ENCODE measurements around the gene ST8SIA2. TPM values are rescaled to one million over a fixed set of nuclear protein-coding genes. Genes with fewer than 3 reads are reported as not detected.

ST8SIA2 gene
- polyA plus RNA-seq, 1 of the 3 experiments (the other 2 are of a cell fraction) = 0.05 TPM

GRCh38 chr15:92438471-92438870, 44.8 kb downstream of the ST8SIA2 start:
- 41% methylated on average over 10 of the region's 12 CpGs for WGBS (ENCODE audit: low lambda C conversion rate)
- H3K27me3 ChIP-seq (ENCODE audit: insufficient read depth) = no peaks in the 10 kb centered on the region
- H3K9me3 ChIP-seq = no peaks in the 10 kb centered on the region
- TF ChIP-seq MXI1 (IDR thresholded peaks at IDR 0.05; ENCODE audit: low read depth, low read length) (no peak), RAD21 (IDR thresholded peaks at IDR 0.05; ENCODE audit: low read length) (no peak), ELF1 (IDR thresholded peaks at IDR 0.05) (no peak), TEAD4 (IDR thresholded peaks at IDR 0.05; ENCODE audit: borderline replicate concordance, insufficient read depth) (no peak), USF2 (IDR thresholded peaks at IDR 0.05; ENCODE audit: borderline replicate concordance, low read depth, low read length) (no peak), SMC3 (IDR thresholded peaks at IDR 0.05; ENCODE audit: low read depth, low read length) (no peak), MAX (IDR thresholded peaks at IDR 0.05; ENCODE audit: low read depth) (no peak), MEF2A (IDR thresholded peaks at IDR 0.05; ENCODE audit: borderline replicate concordance, low read depth) (no peak), GABPA (IDR thresholded peaks at IDR 0.05; ENCODE audit: low read depth) (no peak), POLR2AphosphoS5 (IDR thresholded peaks at IDR 0.05; ENCODE audit: low read depth, low read length) (no peak), EP300 (IDR thresholded peaks at IDR 0.05; ENCODE audit: borderline replicate concordance in 1 of 2, low read depth in 1 of 2, low read length in 1 of 2) (no peak), IRF3 (IDR thresholded peaks at IDR 0.05; ENCODE audit: low read depth, low read length) (no peak), CHD2 (IDR thresholded peaks at IDR 0.05; ENCODE audit: low read length, partially characterized antibody) (no peak), TCF12 (IDR thresholded peaks at IDR 0.05) (no peak)
- H3K79me2 ChIP-seq (ENCODE audit: insufficient read depth) = no peaks in the 10 kb centered on the region
- DNase-seq = no peak
- H3K4me3 ChIP-seq (ENCODE audit: low read depth in 2 of 2, low read length in 1 of 2) = no peak overlapping the region
- no peak overlapping the region for H3K27ac ChIP-seq (ENCODE audit: low read depth in 2 of 2, low read length in 1 of 2)
- H4K20me1 ChIP-seq (ENCODE audit: insufficient read depth) = no peaks in the 10 kb centered on the region
- H3K4me2 ChIP-seq = no peak overlapping the region
- no peak overlapping the region for H2AFZ ChIP-seq (ENCODE audit: low read depth)
- no peaks in the 10 kb centered on the region for H3K9me2 ChIP-seq
- ChIA-PET CTCF (interaction anchor here (0.9 to 1.3 kb wide), 3 partner anchors 17 to 276 kb away, joined by 3 to 6 read pairs (median 3); no protein-coding TSS in a partner anchor), POLR2A (no interaction called here)
- H3K36me3 ChIP-seq (replicated peaks in 1 of 2; ENCODE audit: control insufficient read depth in 1 of 2, insufficient read depth in 2 of 2, low read length in 1 of 2) = no peaks in the 10 kb centered on the region
- no peaks in the 10 kb centered on the region for H3F3A ChIP-seq (replicated peaks; ENCODE audit: insufficient read depth)
- no peak overlapping the region for H3K9ac ChIP-seq
- H3K4me1 ChIP-seq (ENCODE audit: control insufficient read depth in 1 of 2, insufficient read depth in 2 of 2, low read depth in 1 of 2, low read length in 1 of 2) = peaks cover 0 to 6% of the 10 kb centered on the region in 2 experiments; a peak in 1 of 4 replicates

- no peak overlapping the region for H3K9ac ChIP-seq
- no peaks in the 10 kb centered on the region for H4K20me1 ChIP-seq (ENCODE audit: insufficient read depth)
- no peaks in the 10 kb centered on the region for H3F3A ChIP-seq (replicated peaks; ENCODE audit: insufficient read depth)
- no peak for DNase-seq
- no peaks in the 10 kb centered on the region for H3K27me3 ChIP-seq (ENCODE audit: insufficient read depth)
- H3K4me2 ChIP-seq = no peak overlapping the region
- no peaks in the 10 kb centered on the region for H3K36me3 ChIP-seq (replicated peaks in 1 of 2; ENCODE audit: control insufficient read depth in 1 of 2, insufficient read depth in 2 of 2, low read length in 1 of 2)
- 37% methylated on average over 3 of the region's 3 CpGs for WGBS (ENCODE audit: low lambda C conversion rate)
- TF ChIP-seq TAF1 (IDR thresholded peaks at IDR 0.05; ENCODE audit: borderline replicate concordance, low read depth, low read length) (no peak), MXI1 (IDR thresholded peaks at IDR 0.05; ENCODE audit: low read depth, low read length) (no peak), USF2 (IDR thresholded peaks at IDR 0.05; ENCODE audit: borderline replicate concordance, low read depth, low read length) (no peak), NRF1 (IDR thresholded peaks at IDR 0.05; ENCODE audit: low read depth, low read length) (no peak), YY1 (IDR thresholded peaks at IDR 0.05; ENCODE audit: low read depth) (no peak), REST (IDR thresholded peaks at IDR 0.05; ENCODE audit: low read depth, low read length) (no peak), RCOR1 (IDR thresholded peaks at IDR 0.05; ENCODE audit: low read length) (no peak), TCF12 (IDR thresholded peaks at IDR 0.05) (no peak), JUND (IDR thresholded peaks at IDR 0.05) (no peak), IRF3 (IDR thresholded peaks at IDR 0.05; ENCODE audit: low read depth, low read length) (no peak), SIN3A (IDR thresholded peaks at IDR 0.05; ENCODE audit: borderline replicate concordance, low read depth, low read length) (no peak)
- H3K9me3 ChIP-seq = no peaks in the 10 kb centered on the region
- H3K27ac ChIP-seq (ENCODE audit: low read depth in 2 of 2, low read length in 1 of 2) = no peak overlapping the region
- H2AFZ ChIP-seq (ENCODE audit: low read depth) = no peak overlapping the region
- ChIA-PET CTCF (interaction anchor here (0.6 kb wide), 1 partner anchor 367 kb away, joined by 3 read pairs; no protein-coding TSS in a partner anchor), POLR2A (no interaction called here)
- no peak overlapping the region for H3K4me3 ChIP-seq (ENCODE audit: low read depth in 2 of 2, low read length in 1 of 2)
- no peaks in the 10 kb centered on the region for H3K79me2 ChIP-seq (ENCODE audit: insufficient read depth)
- peaks cover 0 to 6% of the 10 kb centered on the region in 2 experiments; a peak in 1 of 4 replicates for H3K4me1 ChIP-seq (ENCODE audit: control insufficient read depth in 1 of 2, insufficient read depth in 2 of 2, low read depth in 1 of 2, low read length in 1 of 2)
- H3K9me2 ChIP-seq = no peaks in the 10 kb centered on the region
Observed at GRCh38 chr15:92443381-92443780, 49.7 kb downstream of the ST8SIA2 start.
